ENCODE results near the gene U2AF2. TPM values are rescaled to one million over a fixed set of nuclear protein-coding genes. Genes with fewer than 3 reads are reported as not detected.
A peak's percentile ranks its signal among the peaks of the same experiment; 100 is the strongest.

The U2AF2 gene
- total and polyA plus RNA-seq, 2 of the 8 experiments (the other 6 are each of a cell fraction or from before 2014, with no cell fraction given) = 162 to 252 TPM

- peaks cover 21 to 73% of the 10 kb centered on the region in 2 experiments for H3K79me2 ChIP-seq (ENCODE audit: control insufficient read depth in 1 of 2, insufficient read depth in 2 of 2, low read length in 2 of 2)
- H3K27ac ChIP-seq (ENCODE audit: low read depth, low read length) = no peak overlapping the region
- H3K23ac ChIP-seq (ENCODE audit: insufficient read length) = no peak overlapping the region
- CTCF ChIA-PET (ENCODE audit: partially characterized antibody) = interaction anchor here (1.0 kb wide), 2 partner anchors 26 to 34 kb away, joined by 3 read pairs; no protein-coding TSS in a partner anchor
- H4K5ac ChIP-seq (ENCODE audit: insufficient read length, low read depth, low read length) = no peak overlapping the region
- H3K79me1 ChIP-seq (ENCODE audit: low read depth, low read length) = peaks cover 23% of the 10 kb centered on the region
- peaks cover 7 to 24% (median 19%) of the 10 kb centered on the region in 4 experiments; a peak in 7 of 8 replicates for H3K36me3 ChIP-seq (ENCODE audit: control insufficient read depth in 2 of 4, insufficient read depth in 4 of 4, low read length in 3 of 4)
- H2AFZ ChIP-seq (ENCODE audit: low read length) = no peak overlapping the region
- H4K91ac ChIP-seq (replicated peaks; ENCODE audit: insufficient read length, low read length) = no peak overlapping the region
- H2AK5ac ChIP-seq (ENCODE audit: low read depth, low read length) = no peak overlapping the region
- no peak overlapping the region for H3K18ac ChIP-seq (ENCODE audit: extremely low read depth, low read length)
- peaks cover 9 to 30% of the 10 kb centered on the region in 2 experiments for H4K20me1 ChIP-seq (replicated peaks in 1 of 2; ENCODE audit: control insufficient read depth in 1 of 2, insufficient read depth in 2 of 2, low read length in 2 of 2)
- H3K4ac ChIP-seq (replicated peaks; ENCODE audit: insufficient read length, low read depth, low read length) = no peak overlapping the region
- DNase-seq (ENCODE audit: low read depth in 1 of 2, low spot score in 2 of 2) (no peak), FAIRE-seq (no peak)
- peaks cover 0 to 6% (median 3%) of the 10 kb centered on the region in 4 experiments; a peak in 3 of 7 replicates for H3K4me1 ChIP-seq (replicated peaks in 1 of 4; ENCODE audit: control insufficient read depth in 3 of 4, insufficient read depth in 4 of 4, low read length in 3 of 4)
- peaks cover 5% of the 10 kb centered on the region; the same call in 1 of the 2 replicates for H3K23me2 ChIP-seq (ENCODE audit: low read depth, low read length)
- no peak overlapping the region for H2BK5ac ChIP-seq (ENCODE audit: low read depth, low read length)
- H2BK120ac ChIP-seq (replicated peaks; ENCODE audit: low read depth, low read length) = no peak overlapping the region
- peak overlapping the region in 1 of 4 experiments; percentile 83; a peak in 2 of 8 replicates for H3K4me3 ChIP-seq (ENCODE audit: extremely low read depth in 1 of 4, insufficient read depth in 2 of 4, low read depth in 3 of 4, low read length in 4 of 4)
- 91% methylated on average over 5 of the region's 5 CpGs; no CpG with 5 or more reads in 1 of the 2 experiments for WGBS, 2 experiments (ENCODE audit: extremely low coverage in 1 of 2, insufficient coverage in 1 of 2, insufficient read length in 1 of 2, insufficient replicate concordance in 2 of 2, low coverage in 1 of 2, low lambda C conversion rate in 2 of 2, missing lambda C conversion rate in 1 of 2)
- H3K14ac ChIP-seq (ENCODE audit: insufficient read length) = no peak overlapping the region
- peak overlapping the region; percentile 70 to 90; a peak in 2 of 4 replicates for H3K4me2 ChIP-seq (ENCODE audit: insufficient read depth in 1 of 2, low read depth in 2 of 2, low read length in 2 of 2)
- TF ChIP-seq ASH2L (IDR thresholded peaks at IDR 0.05; ENCODE audit: low read length) = no peak
- TF ChIP-seq ZNF274 (IDR thresholded peaks at IDR 0.05; ENCODE audit: borderline replicate concordance, extremely low read depth, low read length) = no peak
- no peak for TF ChIP-seq PHF8 (conservative IDR thresholded peaks at IDR 0.05; ENCODE audit: low read depth, low read length)
- no peak for TF ChIP-seq RAD21 (IDR thresholded peaks at IDR 0.05 in 1 of 2, conservative IDR thresholded peaks at IDR 0.05 in 1 of 2; ENCODE audit: low read depth in 2 of 2, low read length in 2 of 2)
- TF ChIP-seq MAX (IDR thresholded peaks at IDR 0.05) = no peak
- no peak for TF ChIP-seq NANOG (IDR thresholded peaks at IDR 0.05; ENCODE audit: insufficient read depth, low read depth, low read length, poor library complexity, severe bottlenecking)
- no peak for TF ChIP-seq ATF3 (IDR thresholded peaks at IDR 0.05; ENCODE audit: insufficient read depth, low read depth, low read length)
- TF ChIP-seq SIRT6 (IDR thresholded peaks at IDR 0.05; ENCODE audit: low read length) = no peak
- TF ChIP-seq CEBPB (IDR thresholded peaks at IDR 0.05; ENCODE audit: low read depth, low read length) = no peak
- TF ChIP-seq YY1 (IDR thresholded peaks at IDR 0.05; ENCODE audit: low read depth, low read length) = no peak
- no peaks in the 10 kb centered on the region for H3K27me3 ChIP-seq (replicated peaks in 1 of 4; ENCODE audit: control insufficient read depth in 3 of 4, extremely low read depth in 1 of 4, insufficient read depth in 3 of 4, low read length in 3 of 4)
- POLR2A ChIA-PET (ENCODE audit: partially characterized antibody) = interaction anchor here (0.9 to 1.7 kb wide), 4 partner anchors 11 to 29 kb away, joined by 3 to 11 read pairs (median 4); partner anchors contain the start of gene CCDC106
- H2BK12ac ChIP-seq (ENCODE audit: low read depth, low read length) = no peak overlapping the region
- no peak overlapping the region for H3K56ac ChIP-seq (replicated peaks; ENCODE audit: insufficient read length, low read depth, low read length)
- no peaks in the 10 kb centered on the region for H3K9me3 ChIP-seq (ENCODE audit: insufficient read depth in 2 of 2, low read depth in 1 of 2, low read length in 1 of 2)
- H2BK20ac ChIP-seq (ENCODE audit: low read length) = no peak overlapping the region
- H2BK15ac ChIP-seq (ENCODE audit: low read length) = no peak overlapping the region
- no peak overlapping the region; a peak in 3 of 7 replicates for H3K9ac ChIP-seq (replicated peaks in 1 of 4; ENCODE audit: extremely low read depth in 1 of 4, low read depth in 3 of 4, low read length in 3 of 4)
- H4K8ac ChIP-seq (ENCODE audit: extremely low read depth, insufficient read depth, low read length) = no peak overlapping the region
These were observed 21.5 kb downstream of the U2AF2 start for GRCh38 chr19:55676383-55676782.

Measured in H1 (cell line).